Endothelial cell of umbilical vein (primary cell): ENCODE measurements around the gene PID1. TPM values are rescaled to one million over a fixed set of nuclear protein-coding genes. Genes with fewer than 3 reads are reported as not detected.

Source experiments
- BruUV-seq: library from RNA; stranded (reverse); fragments of 400-500 nt; replicated peaks from 2 replicates; lab custom pipeline; 2021; lab: Mats Ljungman, UMichigan
- CTCF ChIA-PET: fragments of 300-600, 350-600 bp; sonication (Branson Sonifier 250); formaldehyde crosslinking; loops from one replicate; lab custom pipeline; 2021; ENCODE audit warnings: antibody characterized with exemption, inconsistent platforms; lab: Charles Lee
- POLR2A ChIA-PET: fragments of 300-600, 350-600 bp; sonication (Branson Sonifier 250); formaldehyde crosslinking; loops from one replicate; lab custom pipeline; 2021; ENCODE audit warnings: antibody characterized with exemption, inconsistent platforms; lab: Charles Lee
- DNase-seq: peaks from one replicate; pipeline ENCODE4 v3.0.0-alpha.2; 2011; ENCODE audit warnings: low read depth, low spot score
- FAIRE-seq: peaks from 2 replicates; lab custom pipeline; 2011; peaks lifted over from hg19 to GRCh38; lab: Jason Lieb, UNC
- H2AFZ ChIP-seq: 2 replicates; pipeline ENCODE4 v1.6.0; 2012; ENCODE audit warnings: low read depth, low read length, control low read depth, inconsistent platforms
- H3K27ac ChIP-seq: 2 replicates; pipeline ENCODE4 v1.5.1; 2011; ENCODE audit warnings: low read depth, mild to moderate bottlenecking, control low read depth, low read length, moderate library complexity; ENCODE audit not compliant: insufficient read depth
- H3K27me3 ChIP-seq, 2 experiments: 2 replicates each; pipeline versions ENCODE4 v1.6.0 to v1.6.1; 2011; ENCODE audit warnings: low read length in 2 of 2, mixed read lengths in 1 of 2; ENCODE audit not compliant: control insufficient read depth in 2 of 2, insufficient read depth in 2 of 2
- H3K36me3 ChIP-seq, 2 experiments: 2 replicates in 1 of 2; 3 replicates in 1 of 2; pipeline ENCODE4 v1.5.1; 2011; ENCODE audit warnings: low read length in 2 of 2, mild to moderate bottlenecking in 1 of 2, moderate library complexity in 1 of 2; ENCODE audit not compliant: control insufficient read depth in 2 of 2, insufficient read depth in 2 of 2; ENCODE audit errors: extremely low read depth in 1 of 2
- H3K4me1 ChIP-seq: 3 replicates; pipeline ENCODE4 v1.5.1; 2011; ENCODE audit warnings: mild to moderate bottlenecking, low read length; ENCODE audit not compliant: control insufficient read depth, insufficient read depth; ENCODE audit errors: extremely low read depth
- H3K4me2 ChIP-seq: 2 replicates; pipeline ENCODE4 v1.6.1; 2011; ENCODE audit warnings: low read length, control low read depth, mixed read lengths; ENCODE audit not compliant: insufficient read depth
- H3K4me3 ChIP-seq, 3 experiments: fragments of 200-600 bp in 1 of 3; sonication (generic), shearing (Covaris generic) in 1 of 3; replicated peaks in 1 of 3; 2 replicates each; pipeline ENCODE4 v1.5.1; 2011 to 2016; ENCODE audit warnings: control low read depth in 3 of 3, low read length in 3 of 3, mild to moderate bottlenecking in 2 of 3, inconsistent platforms in 1 of 3, low read depth in 1 of 3, moderate library complexity in 1 of 3; ENCODE audit not compliant: insufficient read depth in 1 of 3
- H3K79me2 ChIP-seq: 2 replicates; pipeline ENCODE4 v1.6.0; 2012; ENCODE audit warnings: low read length, inconsistent platforms; ENCODE audit not compliant: control insufficient read depth, insufficient read depth
- H3K9ac ChIP-seq: replicated peaks from 2 replicates; pipeline ENCODE3; 2011; ENCODE audit warnings: low read length, control low read depth; ENCODE audit not compliant: insufficient read depth; ENCODE audit errors: extremely low read depth
- H3K9me1 ChIP-seq: replicated peaks from 3 replicates; pipeline ENCODE4 v1.6.0; 2011; ENCODE audit warnings: mild to moderate bottlenecking, low read length; ENCODE audit not compliant: control insufficient read depth, insufficient read depth; ENCODE audit errors: extremely low read depth
- H3K9me3 ChIP-seq: replicated peaks from 2 replicates; pipeline ENCODE4 v1.5.1; 2012; ENCODE audit warnings: low read length, inconsistent platforms; ENCODE audit not compliant: control insufficient read depth, insufficient read depth
- H4K20me1 ChIP-seq: replicated peaks from 2 replicates; pipeline ENCODE3; 2011; ENCODE audit warnings: mild to moderate bottlenecking, low read length; ENCODE audit not compliant: control insufficient read depth, insufficient read depth; ENCODE audit errors: extremely low read depth
- CTCF ChIP-seq, 2 donors: IDR thresholded peaks; 1 replicate in 1 of 2; 2 replicates in 1 of 2; pipeline ENCODE4 v1.5.1; 2011; ENCODE audit warnings: low read length in 2 of 2, mild to moderate bottlenecking in 2 of 2, moderate library complexity in 2 of 2, control low read depth in 1 of 2, inconsistent platforms in 1 of 2, low read depth in 1 of 2; ENCODE audit not compliant: insufficient read depth in 1 of 2; ENCODE audit errors: extremely low read depth in 1 of 2
- EZH2 ChIP-seq: IDR thresholded peaks from 2 replicates; pipeline ENCODE4 v1.6.1; 2012; ENCODE audit warnings: borderline replicate concordance, low read depth, mild to moderate bottlenecking, moderate library complexity, low read length, inconsistent platforms; ENCODE audit not compliant: severe bottlenecking
- FOS ChIP-seq: IDR thresholded peaks from 2 replicates; pipeline ENCODE4 v1.6.1; 2011; ENCODE audit warnings: mild to moderate bottlenecking, low read length, moderate library complexity, borderline replicate concordance; ENCODE audit not compliant: insufficient read depth
- GATA2 ChIP-seq: IDR thresholded peaks from 2 replicates; pipeline ENCODE4 v1.7.0; 2011; ENCODE audit warnings: low read depth, mild to moderate bottlenecking, moderate library complexity, mixed read lengths, low read length; ENCODE audit not compliant: insufficient read length, insufficient read depth
- JUN ChIP-seq: IDR thresholded peaks from 2 replicates; pipeline ENCODE4 v1.6.1; 2011; ENCODE audit warnings: borderline replicate concordance, low read depth; ENCODE audit not compliant: insufficient read length, insufficient read depth
- MAX ChIP-seq: IDR thresholded peaks from 2 replicates; pipeline ENCODE4 v1.6.1; 2011; ENCODE audit not compliant: insufficient read depth, insufficient read length
- MYC ChIP-seq: IDR thresholded peaks from one replicate; pipeline ENCODE4 v1.6.1; 2011; ENCODE audit warnings: mild to moderate bottlenecking, low read depth, low read length
- POLR2AphosphoS5 ChIP-seq: IDR thresholded peaks from 2 replicates; pipeline ENCODE4 v1.6.1; 2012; ENCODE audit warnings: low read depth, mild to moderate bottlenecking, control low read depth, low read length, moderate library complexity; ENCODE audit not compliant: insufficient read depth
- dilution Hi-C: fragments of 300-500 bp; cut with MboI; formaldehyde crosslinking; loops from one replicate; pipeline ENCODE4 v1.15.0; 2019; ENCODE audit warnings: low sequenced_read_pairs; ENCODE audit not compliant: extremely low pct_ligation_motif_present
- intact Hi-C: fragments of 100-400 bp; cut with micrococcal nuclease; formaldehyde crosslinking; loops from one replicate; pipeline ENCODE4 v1.10.0; 2022
- polyA plus RNA-seq, 4 experiments: library from polyadenylated mRNA; depleted of rRNA in 3 of 4; stranded (reverse) in 3 of 4; unstranded in 1 of 4; fragments of >200 nt; gene quantifications; 2 replicates each; pipeline versions ENCODE4 v1.2.1 to v1.2.3, GENCODE V29; 2011 to 2012; ENCODE audit warnings: missing spikeins in 1 of 4
- total RNA-seq: library from RNA; stranded (reverse); gene quantifications from 2 replicates; pipeline ENCODE4 v1.2.3, GENCODE V29; 2021

PID1 gene
- total and polyA plus RNA-seq, 2 donors (not counting 3 experiments of a cell fraction or from before 2014, with no cell fraction given): not detected

GRCh38 chr2:229300790-229301189 is 29.7 kb upstream of the PID1 start:
- Histone ChIP-seq H3K9ac (no peak overlapping the region), H3K4me3 (no peak overlapping the region), H3K27me3 (no peaks in the 10 kb centered on the region), H4K20me1 (no peaks in the 10 kb centered on the region), H3K36me3 (no peaks in the 10 kb centered on the region), H2AFZ (no peak overlapping the region), H3K4me2 (no peak overlapping the region), H3K27ac (no peak overlapping the region), H3K9me1 (no peaks in the 10 kb centered on the region), H3K9me3 (peaks cover 2% of the 10 kb centered on the region), H3K4me1 (no peaks in the 10 kb centered on the region), H3K79me2 (no peaks in the 10 kb centered on the region)
- intact Hi-C loops: no loop called here
- no peak for DNase-seq
- dilution Hi-C loops: no loop called here
- BruUV-seq: no TSS peak
- ChIA-PET CTCF (no interaction called here), POLR2A (no interaction called here)
- no peak for FAIRE-seq
- TF ChIP-seq JUN: no peak
- TF ChIP-seq MYC: no peak
- TF ChIP-seq GATA2: no peak
- TF ChIP-seq EZH2: no peak
- no peak for TF ChIP-seq FOS
- TF ChIP-seq CTCF (IDR thresholded peaks at IDR 0.05; ENCODE audit: extremely low read depth in 1 of 2, insufficient read depth in 1 of 2, low read depth in 1 of 2, low read length in 2 of 2): no peak
- no peak for TF ChIP-seq MAX
- TF ChIP-seq POLR2AphosphoS5: no peak
